ENCODE results near the gene CMIP.

GRCh38 chr16:81568749-81569087 lies 124.1 kb downstream of the CMIP start:
- TF ChIP-seq CTCF (IDR thresholded peaks at IDR 0.05) (no peak), POLR2A (IDR thresholded peaks at IDR 0.05) (no peak)
